Vagina (tissue), 2 donors: Measurements from ENCODE around the gene DCLK2.

Experiments used
- CTCF ChIP-seq, 3 experiments: fragments of 450-650 bp in 2 of 3; fragments of 200-600 bp in 1 of 3; sonication (generic) in 1 of 3; IDR thresholded peaks; one replicate each; pipeline ENCODE4 v1.5.1; 2017 to 2019; ENCODE audit warnings: antibody characterized with exemption in 3 of 3, mild to moderate bottlenecking in 2 of 3, moderate library complexity in 2 of 3
- POLR2A ChIP-seq, 2 donors: fragments of 450-650 bp; IDR thresholded peaks; one replicate each; pipeline ENCODE4 v1.6.1; 2017; ENCODE audit warnings: antibody characterized with exemption in 2 of 2, mild to moderate bottlenecking in 2 of 2, moderate library complexity in 2 of 2
- POLR2AphosphoS5 ChIP-seq, 2 donors: sonication (generic); formaldehyde crosslinking; IDR thresholded peaks; one replicate each; pipeline ENCODE4 v1.9.0; 2017; ENCODE audit warnings: antibody characterized with exemption in 2 of 2, mild to moderate bottlenecking in 2 of 2, low read depth in 1 of 2; ENCODE audit not compliant: insufficient read depth in 1 of 2

GRCh38 chr4:150033081-150033480 is 45.2 kb upstream of the DCLK2 start:
- TF ChIP-seq CTCF (IDR thresholded peaks at IDR 0.05) (no peak), POLR2A (IDR thresholded peaks at IDR 0.05) (no peak), POLR2AphosphoS5 (IDR thresholded peaks at IDR 0.05; ENCODE audit: insufficient read depth in 1 of 2, low read depth in 1 of 2) (no peak)
